ENCODE data around the gene HCN2.
A peak's percentile ranks its signal among the peaks of the same experiment; 100 is the strongest.
"Not testable (repeated sequence)": the region's sequence is repeated elsewhere in the genome, so short reads cannot be mapped to it uniquely, and the experiment has no call there.

Gene HCN2

DNA sequence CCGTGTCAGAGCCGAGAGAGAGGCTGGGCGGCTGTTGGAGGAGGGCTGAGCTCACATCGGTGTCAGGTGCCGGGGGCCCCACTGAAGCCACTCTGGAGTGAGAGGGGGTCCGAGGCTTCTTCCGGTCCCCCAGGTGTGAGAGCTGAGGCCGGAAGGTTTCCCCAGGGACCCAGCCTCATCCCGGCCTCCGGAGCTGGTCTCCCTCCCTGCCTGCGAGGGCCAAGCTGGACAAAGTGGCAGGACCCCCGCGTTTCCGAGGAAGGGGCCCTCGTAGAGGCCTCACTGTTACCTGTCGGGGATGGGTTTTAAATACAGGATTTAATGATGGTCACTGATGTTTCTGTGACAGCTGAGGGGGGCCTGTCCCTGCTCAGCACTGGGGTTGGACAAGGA is 6.6 kb downstream of the HCN2 start:
- Mint-ChIP-seq H3K4me1 (no peaks in the 10 kb centered on the region), H3K4me3 (no peak overlapping the region), H3K36me3 (no peaks in the 10 kb centered on the region), H3K27ac (no peak overlapping the region), H3K27me3 (peaks cover 1% of the 10 kb centered on the region), H3K9me3 (no peaks in the 10 kb centered on the region)
- ATAC-seq (ENCODE audit: low read depth), result no peak
- DNase-seq (ENCODE audit: low spot score in 2 of 2), result no peak

DNA sequence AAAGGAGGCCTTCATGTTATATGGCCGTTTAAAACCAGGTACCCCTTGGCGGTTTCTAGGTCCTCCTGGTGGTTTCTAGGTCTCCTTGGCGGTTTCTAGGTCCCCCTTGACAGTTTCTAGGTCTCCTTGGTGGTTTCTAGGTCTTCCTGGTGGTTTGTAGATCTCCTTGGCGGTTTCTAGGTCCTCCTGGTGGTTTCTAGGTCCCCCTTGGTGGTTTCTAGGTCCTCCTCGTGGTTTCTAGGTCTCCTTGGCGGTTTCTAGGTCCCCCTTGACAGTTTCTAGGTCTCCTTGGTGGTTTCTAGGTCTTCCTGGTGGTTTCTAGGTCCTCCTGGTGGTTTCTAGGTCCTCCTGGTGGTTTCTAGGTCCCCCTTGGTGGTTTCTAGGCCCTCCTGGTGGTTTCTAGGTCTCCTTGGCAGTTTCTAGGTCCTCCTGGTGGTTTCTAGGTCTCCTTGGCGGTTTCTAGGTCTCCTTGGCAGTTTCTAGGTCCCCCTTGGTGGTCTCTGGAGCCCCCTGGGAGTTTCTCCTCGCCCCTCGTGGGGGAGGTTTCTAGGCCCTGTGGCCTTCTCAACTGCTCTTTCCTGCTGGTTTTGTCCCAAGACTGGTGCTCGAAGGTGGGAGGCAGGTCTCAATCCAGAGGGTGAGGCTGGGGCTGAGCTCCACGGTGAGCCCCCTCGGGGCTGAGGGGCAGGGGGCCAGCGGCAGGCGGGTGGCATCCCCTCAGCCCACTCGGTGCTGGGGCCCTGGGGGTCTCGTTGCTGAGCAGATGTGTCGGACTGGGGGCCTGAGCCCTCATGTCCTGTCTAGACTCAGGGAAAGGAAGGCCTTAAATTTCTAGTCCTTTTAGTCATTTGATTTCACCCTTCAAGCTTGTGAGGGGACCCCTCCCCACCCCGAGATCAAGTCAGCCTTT is 8.0 kb downstream of the HCN2 start:
- H3K9me3 Mint-ChIP-seq, result peaks cover 4% of the 10 kb centered on the region

DNA sequence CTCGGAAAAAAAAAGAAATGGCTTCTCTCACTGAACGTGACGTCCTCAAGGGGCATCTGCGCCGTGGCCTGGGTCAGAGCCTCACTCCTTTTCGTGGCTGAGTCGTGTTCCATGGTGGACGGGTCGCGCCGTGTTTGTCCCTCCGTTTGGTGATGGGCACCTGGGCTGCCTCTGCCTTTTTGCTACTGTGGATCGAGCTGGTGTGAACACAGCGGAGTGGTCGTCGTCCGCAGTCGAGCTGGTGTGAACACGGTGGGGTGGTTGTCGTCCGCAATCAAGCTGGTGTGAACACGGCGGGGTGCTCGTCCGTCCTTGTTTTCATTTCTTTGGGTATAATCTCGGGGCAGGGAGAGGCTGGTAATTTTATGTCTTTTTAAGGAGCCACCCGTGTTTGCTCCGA is 11.6 kb downstream of the HCN2 start:
- Mint-ChIP-seq H3K9me3 (peaks cover 4% of the 10 kb centered on the region), H3K27ac (no peak overlapping the region), H3K4me3 (no peak overlapping the region), H3K4me1 (peaks cover 2% of the 10 kb centered on the region), H3K36me3 (peaks cover 4% of the 10 kb centered on the region), H3K27me3 (peaks cover 4% of the 10 kb centered on the region)
- ATAC-seq (ENCODE audit: low read depth) (no peak), DNase-seq (ENCODE audit: low spot score in 2 of 2) (no peak)

More for the DNA sequence above, 8.0 kb downstream of the HCN2 start:
- Mint-ChIP-seq H3K4me3 (no peak overlapping the region), H3K27me3 (peaks cover 4% of the 10 kb centered on the region), H3K4me1 (peaks cover 2% of the 10 kb centered on the region), H3K27ac (no peak overlapping the region), H3K36me3 (peaks cover 4% of the 10 kb centered on the region)
- no peak for ATAC-seq (ENCODE audit: low read depth)
- no peak for DNase-seq (ENCODE audit: low spot score in 2 of 2)

DNA sequence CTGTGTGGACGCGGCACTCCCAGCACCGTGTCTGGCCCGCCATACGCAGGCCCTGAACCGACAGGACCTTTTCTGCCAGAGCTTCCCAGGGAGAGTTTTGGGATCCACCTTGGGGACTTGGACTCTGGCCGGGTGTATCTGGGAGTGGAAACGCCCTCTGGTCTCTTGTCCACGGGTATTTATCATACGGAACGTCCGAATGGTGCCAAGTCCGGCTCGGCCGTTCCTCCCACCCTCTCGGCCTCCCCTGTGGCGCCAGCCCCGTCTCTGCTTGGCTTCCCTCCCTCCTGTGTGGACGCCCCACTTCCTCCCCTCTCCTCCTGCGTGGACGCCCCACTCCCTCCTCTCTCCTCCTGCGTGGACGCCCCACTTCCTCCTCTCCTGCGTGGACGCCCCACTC is 12.1 kb downstream of the HCN2 start:
- Mint-ChIP-seq H3K9me3 (peaks cover 4% of the 10 kb centered on the region), H3K27me3 (peaks cover 4% of the 10 kb centered on the region), H3K27ac (no peak overlapping the region), H3K4me1 (peaks cover 2% of the 10 kb centered on the region), H3K4me3 (no peak overlapping the region), H3K36me3 (peaks cover 4% of the 10 kb centered on the region)
- no peak for ATAC-seq (ENCODE audit: low read depth)
- no peak for DNase-seq (ENCODE audit: low spot score in 2 of 2)

DNA sequence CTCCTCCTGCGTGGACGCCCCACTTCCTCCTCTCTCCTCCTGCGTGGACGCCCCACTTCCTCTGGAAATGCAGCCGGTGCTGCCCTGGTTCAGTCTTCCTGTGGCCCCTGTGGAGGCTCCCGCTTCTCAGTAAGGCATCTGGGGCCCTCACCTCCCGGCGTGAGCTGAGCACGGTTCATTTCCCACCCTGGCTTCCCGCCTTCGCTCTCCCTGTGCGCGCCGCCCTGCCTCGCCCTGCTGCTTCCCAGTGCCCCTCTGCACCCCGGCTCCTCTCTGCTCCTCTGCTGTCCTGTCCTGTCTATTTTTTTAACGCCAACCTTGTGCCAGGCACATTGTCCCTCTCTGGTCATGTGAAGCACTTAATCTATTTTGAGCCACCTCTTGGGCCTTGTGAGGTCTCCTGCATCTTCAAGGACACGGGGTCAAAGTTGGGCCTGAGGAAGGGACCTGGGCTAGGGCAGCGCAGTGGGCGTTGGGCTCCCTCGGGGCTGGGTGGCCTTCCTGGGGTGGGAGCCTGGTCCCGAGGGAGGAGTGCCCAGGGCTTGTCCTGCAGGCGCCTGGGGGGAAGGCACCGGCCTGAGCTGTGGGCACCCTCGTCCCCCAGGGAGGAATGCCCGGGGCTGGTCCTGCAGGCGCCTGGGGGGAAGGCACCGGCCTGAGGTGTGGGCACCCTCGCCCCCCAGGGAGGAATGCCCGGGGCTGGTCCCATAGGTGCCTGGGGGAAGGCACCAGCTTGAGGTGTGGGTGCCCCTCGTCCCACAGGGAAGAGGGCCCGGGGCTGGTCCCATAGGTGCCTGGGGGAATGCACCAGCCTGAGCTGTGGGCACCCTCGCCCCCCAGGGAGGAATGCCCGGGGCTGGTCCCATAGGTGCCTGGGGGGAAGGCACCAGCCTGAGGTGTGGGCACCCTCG is 13.0 kb downstream of the HCN2 start:
- ATAC-seq (ENCODE audit: low read depth) (no peak), DNase-seq (ENCODE audit: low spot score in 2 of 2) (no peak)
- H3K36me3 Mint-ChIP-seq, result peaks cover 4% of the 10 kb centered on the region
- peaks cover 4% of the 10 kb centered on the region for H3K9me3 Mint-ChIP-seq
- H3K27me3 Mint-ChIP-seq, result peaks cover 4% of the 10 kb centered on the region
- no peak overlapping the region for H3K4me3 Mint-ChIP-seq
- peaks cover 2% of the 10 kb centered on the region for H3K4me1 Mint-ChIP-seq
- no peak overlapping the region for H3K27ac Mint-ChIP-seq

DNA sequence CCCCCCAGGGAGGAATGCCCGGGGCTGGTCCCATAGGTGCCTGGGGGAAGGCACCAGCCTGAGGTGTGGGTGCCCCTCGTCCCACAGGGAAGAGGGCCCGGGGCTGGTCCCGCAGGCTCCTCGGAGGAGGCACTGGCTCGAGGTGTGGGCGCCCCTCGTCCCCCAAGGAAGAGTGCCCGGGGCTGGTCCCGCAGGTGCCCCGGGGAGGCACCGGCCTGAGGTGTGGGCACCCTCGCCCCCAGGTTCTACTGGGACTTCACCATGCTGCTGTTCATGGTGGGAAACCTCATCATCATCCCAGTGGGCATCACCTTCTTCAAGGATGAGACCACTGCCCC is 13.6 kb downstream of the HCN2 start:
- H3K36me3 Mint-ChIP-seq; H3K9me3 Mint-ChIP-seq; H3K4me3 Mint-ChIP-seq; DNase-seq (ENCODE audit: low spot score in 2 of 2); H3K27ac Mint-ChIP-seq; H3K4me1 Mint-ChIP-seq; H3K27me3 Mint-ChIP-seq; ATAC-seq (ENCODE audit: low read depth): not testable (repeated sequence)

DNA sequence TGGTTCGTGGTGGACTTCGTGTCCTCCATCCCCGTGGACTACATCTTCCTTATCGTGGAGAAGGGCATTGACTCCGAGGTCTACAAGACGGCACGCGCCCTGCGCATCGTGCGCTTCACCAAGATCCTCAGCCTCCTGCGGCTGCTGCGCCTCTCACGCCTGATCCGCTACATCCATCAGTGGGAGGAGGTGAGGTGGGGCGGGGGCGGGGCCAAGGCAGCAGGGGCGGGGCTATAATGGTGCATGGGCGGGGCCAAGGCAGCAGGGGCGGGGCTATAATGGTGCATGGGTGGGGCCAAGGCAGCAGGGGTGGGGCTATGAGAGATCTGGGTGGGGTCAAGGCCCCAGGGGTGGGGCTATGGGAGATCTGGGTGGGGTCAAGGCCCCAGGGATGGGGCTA is 14.1 kb downstream of the HCN2 start:
- H3K36me3 Mint-ChIP-seq; H3K27me3 Mint-ChIP-seq; DNase-seq (ENCODE audit: low spot score in 2 of 2); H3K27ac Mint-ChIP-seq; H3K9me3 Mint-ChIP-seq; H3K4me1 Mint-ChIP-seq; H3K4me3 Mint-ChIP-seq: not testable (repeated sequence)
- ATAC-seq (ENCODE audit: low read depth), result peak; percentile 55

DNA sequence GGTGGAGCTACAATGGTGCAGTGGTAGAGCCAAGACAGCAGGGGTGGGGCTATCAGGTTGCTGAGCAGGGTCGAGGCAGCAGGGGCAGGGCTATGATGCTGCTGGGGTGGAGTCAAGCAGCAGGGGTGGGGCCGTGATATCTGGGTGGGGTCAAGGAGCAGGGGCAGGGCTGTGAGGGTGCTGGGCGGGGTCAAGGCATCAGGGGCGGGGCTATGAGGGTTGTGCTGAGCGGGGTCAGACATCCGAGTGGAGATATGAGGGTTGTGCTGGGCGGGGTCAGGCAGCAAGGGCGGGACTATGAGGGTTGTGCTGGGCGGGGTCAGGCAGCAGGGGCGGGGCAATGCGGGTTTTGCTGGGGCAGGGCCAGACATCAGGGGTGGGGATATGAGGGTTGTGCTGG is 14.7 kb downstream of the HCN2 start:
- no peak for DNase-seq (ENCODE audit: low spot score in 2 of 2)
- ATAC-seq (ENCODE audit: low read depth), result peak; percentile 79
- Mint-ChIP-seq H3K27ac (no peak overlapping the region), H3K4me3 (no peak overlapping the region), H3K36me3 (peaks cover 4% of the 10 kb centered on the region), H3K9me3 (peaks cover 4% of the 10 kb centered on the region), H3K4me1 (peaks cover 2% of the 10 kb centered on the region), H3K27me3 (peaks cover 4% of the 10 kb centered on the region)

DNA sequence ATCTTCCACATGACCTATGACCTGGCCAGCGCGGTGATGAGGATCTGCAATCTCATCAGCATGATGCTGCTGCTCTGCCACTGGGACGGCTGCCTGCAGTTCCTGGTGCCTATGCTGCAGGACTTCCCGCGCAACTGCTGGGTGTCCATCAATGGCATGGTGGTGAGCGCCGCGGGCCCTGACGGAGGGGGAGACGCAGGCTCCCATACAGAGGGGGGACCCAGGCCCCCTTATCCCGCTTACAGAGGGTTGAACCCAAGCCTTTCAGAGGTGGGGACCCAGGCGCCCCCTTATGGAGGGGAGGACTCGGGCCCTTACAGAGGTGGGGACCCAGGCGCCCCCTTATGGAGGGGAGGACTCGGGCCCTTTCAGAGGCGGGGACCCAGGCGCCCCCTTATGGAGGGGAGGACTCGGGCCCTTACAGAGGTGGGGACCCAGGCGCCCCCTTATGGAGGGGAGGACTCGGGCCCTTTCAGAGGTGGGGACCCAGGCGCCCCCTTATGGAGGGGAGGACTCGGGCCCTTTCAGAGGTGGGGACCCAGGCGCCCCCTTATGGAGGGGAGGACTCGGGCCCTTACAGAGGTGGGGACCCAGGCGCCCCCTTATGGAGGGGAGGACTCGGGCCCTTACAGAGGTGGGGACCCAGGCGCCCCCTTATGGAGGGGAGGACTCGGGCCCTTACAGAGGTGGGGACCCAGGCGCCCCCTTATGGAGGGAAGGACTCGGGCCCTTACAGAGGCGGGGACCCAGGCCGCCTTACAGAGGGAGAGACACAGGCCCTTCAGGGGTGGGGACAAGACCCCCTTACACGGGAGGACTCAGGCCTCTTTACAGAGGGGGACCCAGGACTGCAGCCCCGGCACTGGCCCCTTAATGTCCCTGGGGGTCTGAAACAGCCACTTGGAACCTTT is 15.6 kb downstream of the HCN2 start:
- not testable (repeated sequence) for ATAC-seq (ENCODE audit: low read depth); H3K27ac Mint-ChIP-seq; DNase-seq (ENCODE audit: low spot score in 2 of 2); H3K9me3 Mint-ChIP-seq; H3K4me1 Mint-ChIP-seq; H3K36me3 Mint-ChIP-seq; H3K27me3 Mint-ChIP-seq; H3K4me3 Mint-ChIP-seq

DNA sequence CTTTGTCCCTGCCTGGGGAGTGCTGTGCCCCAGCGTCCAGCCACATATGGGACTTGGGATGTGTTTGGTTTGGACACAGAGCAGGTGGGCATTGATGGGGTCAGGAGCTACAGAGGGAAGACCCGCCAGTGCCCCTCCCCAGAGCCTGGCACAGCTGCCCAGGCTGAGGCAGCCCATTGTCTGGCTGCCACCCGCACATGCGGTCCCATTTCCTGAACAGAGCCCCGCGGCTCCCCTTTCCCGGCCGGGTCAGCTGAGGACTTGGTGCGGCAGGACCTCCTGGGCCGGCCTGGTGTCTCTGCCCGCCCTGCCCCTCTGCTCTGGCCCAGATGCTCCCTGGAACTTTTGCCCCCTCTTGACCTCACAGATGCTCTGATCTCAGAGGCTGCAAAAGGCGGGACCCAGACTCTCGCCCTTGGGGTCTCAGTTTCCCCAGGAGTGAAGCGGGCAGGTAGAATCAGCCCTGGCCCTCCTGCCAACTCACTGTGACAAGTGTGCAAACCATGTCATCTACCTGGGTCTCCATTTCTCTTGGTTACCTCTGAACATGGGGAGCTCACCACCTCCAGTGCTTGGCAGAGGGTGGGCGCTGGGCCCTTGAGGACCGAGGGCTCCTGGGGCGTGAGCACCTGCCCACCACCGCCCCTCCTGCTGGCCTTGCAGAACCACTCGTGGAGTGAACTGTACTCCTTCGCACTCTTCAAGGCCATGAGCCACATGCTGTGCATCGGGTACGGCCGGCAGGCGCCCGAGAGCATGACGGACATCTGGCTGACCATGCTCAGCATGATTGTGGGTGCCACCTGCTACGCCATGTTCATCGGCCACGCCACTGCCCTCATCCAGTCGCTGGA is 17.8 kb downstream of the HCN2 start:
- Mint-ChIP-seq H3K4me1 (peaks cover 11% of the 10 kb centered on the region), H3K36me3 (peaks cover under 1% of the 10 kb centered on the region), H3K9me3 (peaks cover under 1% of the 10 kb centered on the region), H3K4me3 (no peak overlapping the region), H3K27ac (no peak overlapping the region), H3K27me3 (peaks cover under 1% of the 10 kb centered on the region)
- no peak for ATAC-seq (ENCODE audit: low read depth)
- no peak for DNase-seq (ENCODE audit: low spot score in 2 of 2)

DNA sequence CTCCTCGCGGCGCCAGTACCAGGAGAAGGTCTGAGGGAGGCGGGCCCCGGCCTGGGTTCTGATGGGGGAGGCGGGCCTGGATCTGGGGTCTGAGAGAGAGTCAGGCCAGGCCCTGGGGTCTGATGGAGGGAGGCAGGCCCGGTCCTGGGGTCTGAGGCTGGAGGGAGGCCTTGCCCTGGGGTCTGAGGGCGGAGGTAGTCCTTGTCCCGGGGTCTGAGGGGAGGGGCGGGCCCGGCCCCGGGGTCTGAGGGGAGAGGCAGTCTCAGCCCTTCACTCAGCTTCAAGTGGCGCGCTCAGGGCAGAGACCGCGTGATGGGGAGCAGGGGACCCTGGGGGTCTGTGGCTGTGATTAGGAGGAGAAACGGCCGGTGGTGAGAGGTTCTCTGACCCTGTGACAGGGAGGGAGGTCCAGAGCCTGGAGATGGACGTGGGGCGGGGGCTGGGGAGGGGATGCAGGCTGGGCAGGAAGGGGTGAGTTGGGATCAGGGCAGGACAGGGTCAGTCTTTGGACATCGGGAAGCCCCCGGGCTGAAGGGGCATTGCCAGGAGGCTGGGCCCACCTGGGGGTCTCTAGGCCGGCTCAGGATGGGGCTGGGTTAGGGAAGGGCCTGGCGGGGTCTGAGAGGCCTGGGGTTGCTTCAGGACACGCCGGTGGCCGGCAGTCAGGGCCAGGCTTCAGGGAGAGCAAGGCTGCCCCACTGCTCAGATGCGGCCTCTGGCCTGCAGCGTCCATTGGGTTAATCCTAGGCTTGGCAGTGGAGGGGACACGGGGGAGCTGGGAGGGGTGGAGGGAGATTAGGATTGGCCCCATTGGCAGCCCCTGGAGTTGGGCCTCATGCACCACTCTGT is 18.7 kb downstream of the HCN2 start:
- Mint-ChIP-seq H3K27ac (no peak overlapping the region), H3K27me3 (peaks cover 2% of the 10 kb centered on the region), H3K4me1 (peaks cover 10% of the 10 kb centered on the region), H3K36me3 (peaks cover 2% of the 10 kb centered on the region), H3K4me3 (no peak overlapping the region), H3K9me3 (no peaks in the 10 kb centered on the region)
- no peak for ATAC-seq (ENCODE audit: low read depth)
- no peak for DNase-seq (ENCODE audit: low spot score in 2 of 2)

DNA sequence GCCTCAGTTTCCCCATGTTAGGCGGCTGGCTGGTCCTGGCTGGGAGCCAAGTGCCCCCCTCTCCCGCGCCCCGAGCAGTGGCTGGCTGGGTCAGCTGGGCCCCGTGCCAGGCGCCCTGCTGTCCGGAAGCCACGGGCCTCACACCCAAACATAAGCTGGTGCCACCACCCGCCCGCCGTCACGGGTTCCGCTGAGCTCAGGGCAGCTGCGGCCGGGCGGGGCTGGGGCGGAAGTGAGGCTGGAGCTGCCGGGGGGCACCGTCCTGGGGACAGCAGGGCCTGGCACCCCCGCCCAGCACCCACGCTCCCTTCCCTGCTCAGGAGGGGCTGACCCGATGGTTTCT is 19.3 kb downstream of the HCN2 start:
- DNase-seq (ENCODE audit: low spot score in 2 of 2) (no peak), ATAC-seq (ENCODE audit: low read depth) (no peak)
- no peak overlapping the region for H3K27ac Mint-ChIP-seq

More for the DNA sequence above, 19.3 kb downstream of the HCN2 start:
- Mint-ChIP-seq H3K4me3 (no peak overlapping the region), H3K36me3 (peaks cover 2% of the 10 kb centered on the region), H3K4me1 (peaks cover 10% of the 10 kb centered on the region), H3K9me3 (no peaks in the 10 kb centered on the region), H3K27me3 (peaks cover 2% of the 10 kb centered on the region)
